GM12892 (cell line): ENCODE measurements around the gene ADISSP.

ENCODE experiments used
- DNase-seq: peaks from one replicate; pipeline ENCODE4 v3.0.0; 2011; ENCODE audit not compliant: insufficient read length
- FAIRE-seq: peaks from 2 replicates; lab custom pipeline; 2011; peaks lifted over from hg19 to GRCh38; lab: Jason Lieb, UNC
- POLR2A ChIP-seq: IDR thresholded peaks from 2 replicates; pipeline ENCODE4 v1.6.1; 2011; ENCODE audit warnings: low read depth, low read length, control low read depth
- POLR2AphosphoS5 ChIP-seq: IDR thresholded peaks from 2 replicates; pipeline ENCODE4 v1.6.1; 2011; ENCODE audit warnings: low read depth, low read length, control low read depth
- TAF1 ChIP-seq: IDR thresholded peaks from 2 replicates; pipeline ENCODE4 v1.6.1; 2011; ENCODE audit warnings: low read depth, mild to moderate bottlenecking, control low read depth, low read length, borderline replicate concordance

ADISSP gene

GRCh38 chr20:3711484-3711941, 56.0 kb downstream of the ADISSP start:
- TF ChIP-seq POLR2AphosphoS5, result no peak
- TF ChIP-seq TAF1, result no peak
- TF ChIP-seq POLR2A, result no peak
- DNase-seq (no peak), FAIRE-seq (no peak)

- peak; percentile 98 for FAIRE-seq
- TF ChIP-seq POLR2A, result no peak
- TF ChIP-seq TAF1, result no peak
- TF ChIP-seq POLR2AphosphoS5, result no peak
- peak; percentile 88 for DNase-seq
Observed at GRCh38 chr20:3710703-3711483, 56.7 kb downstream of the ADISSP start.

- DNase-seq (no peak), FAIRE-seq (no peak)
- TF ChIP-seq POLR2A (no peak), POLR2AphosphoS5 (no peak), TAF1 (no peak)
Observed at GRCh38 chr20:3710011-3710466, 57.5 kb downstream of the ADISSP start.

GRCh38 chr20:3707508-3707899, 60.0 kb downstream of the ADISSP start:
- no peak for FAIRE-seq

GRCh38 chr20:3706774-3707507, 60.6 kb downstream of the ADISSP start:
- no peak for DNase-seq
- TF ChIP-seq POLR2AphosphoS5 (no peak), TAF1 (no peak), POLR2A (no peak)
- no peak for FAIRE-seq

More at GRCh38 chr20:3707508-3707899, 60.0 kb downstream of the ADISSP start:
- no peak for DNase-seq
- TF ChIP-seq POLR2A (no peak), POLR2AphosphoS5 (no peak), TAF1 (no peak)

GRCh38 chr20:3705970-3706739, 61.4 kb downstream of the ADISSP start:
- no peak for DNase-seq
- TF ChIP-seq POLR2A (no peak), POLR2AphosphoS5 (no peak), TAF1 (no peak)
- FAIRE-seq, result no peak

GRCh38 chr20:3705491-3705969, 62.0 kb downstream of the ADISSP start:
- no peak for FAIRE-seq
- TF ChIP-seq TAF1 (no peak), POLR2A (no peak), POLR2AphosphoS5 (no peak)

GRCh38 chr20:3704087-3704486, 63.5 kb downstream of the ADISSP start:
- TF ChIP-seq POLR2AphosphoS5 (no peak), POLR2A (no peak), TAF1 (no peak)

More at GRCh38 chr20:3705491-3705969, 62.0 kb downstream of the ADISSP start:
- DNase-seq, result no peak

More at GRCh38 chr20:3704087-3704486, 63.5 kb downstream of the ADISSP start:
- no peak for FAIRE-seq
- no peak for DNase-seq
